Skin of body (tissue), 2 donors: ENCODE results near the gene CEP164. TPM values are rescaled to one million over a fixed set of nuclear protein-coding genes. Genes with fewer than 3 reads are reported as not detected.
A peak's percentile ranks its signal among the peaks of the same experiment; 100 is the strongest.

Experiments
- DNase-seq: peaks from one replicate; lab custom pipeline; 2025; lab: John Stamatoyannopoulos, UW
- total RNA-seq: library from RNA; depleted of rRNA; stranded (reverse); fragments of >200 nt; gene quantifications from one replicate; pipeline ENCODE4 v1.2.3, GENCODE V29; 2014

The CEP164 gene
- 19.9 TPM for total RNA-seq

GRCh38 chr11:117327567-117328374 lies at the start of gene CEP164:
CEP164 (plus strand) TSS chr11:117327854; CDS start chr11:117338587, 10,733 bp downstream.
- DNase-seq = peak; percentile 97

DNA sequence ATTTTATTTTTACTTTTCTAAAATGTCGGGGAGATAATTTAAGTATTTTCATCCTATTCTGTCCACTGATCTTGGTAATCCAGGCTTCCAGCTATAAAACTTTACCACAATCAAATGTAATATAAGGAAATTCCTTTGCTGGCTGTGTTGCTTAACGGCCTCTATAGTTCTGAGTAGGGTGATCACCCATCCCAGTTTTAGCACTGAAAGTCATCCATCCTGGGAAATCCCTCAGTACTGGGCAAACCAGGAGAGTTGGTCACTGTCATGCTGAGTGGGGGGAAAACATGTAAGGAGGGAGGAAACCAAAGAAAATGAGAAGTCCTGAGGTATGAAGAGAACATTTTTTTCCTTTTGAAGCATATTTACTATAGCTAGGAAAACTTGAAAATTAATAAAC lies 49.3 kb upstream of the CEP164 start:
- no peak for DNase-seq

DNA sequence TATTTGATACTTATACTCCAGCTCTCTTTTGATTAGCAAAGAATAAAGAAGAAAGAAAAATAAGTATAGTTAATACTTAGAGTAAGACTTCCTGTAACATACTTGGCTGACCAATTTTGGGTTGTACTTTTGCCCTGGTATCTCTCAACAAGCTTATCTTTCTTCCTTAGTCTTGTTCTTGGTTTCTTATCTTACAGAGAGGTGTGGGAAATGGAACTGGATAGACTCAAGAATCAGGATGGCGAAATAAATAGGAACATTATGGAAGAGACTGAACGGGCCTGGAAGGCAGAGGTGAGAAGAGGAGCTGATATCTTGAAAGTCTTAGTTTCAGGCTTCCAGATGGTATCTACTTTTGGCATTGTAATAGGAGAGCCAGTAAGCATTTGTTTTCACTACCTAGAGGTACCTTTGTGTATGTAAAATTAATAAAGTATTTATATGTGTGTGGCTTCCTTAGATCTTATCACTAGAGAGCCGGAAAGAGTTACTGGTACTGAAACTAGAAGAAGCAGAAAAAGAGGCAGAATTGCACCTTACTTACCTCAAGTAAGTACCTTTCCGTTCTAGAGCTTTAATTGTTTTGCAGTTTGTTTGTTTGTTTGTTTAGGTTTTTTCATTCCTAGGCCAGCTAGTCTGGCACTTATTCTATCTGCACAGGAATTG lies 47.8 kb upstream of the CEP164 start:
- no peak for DNase-seq

DNA sequence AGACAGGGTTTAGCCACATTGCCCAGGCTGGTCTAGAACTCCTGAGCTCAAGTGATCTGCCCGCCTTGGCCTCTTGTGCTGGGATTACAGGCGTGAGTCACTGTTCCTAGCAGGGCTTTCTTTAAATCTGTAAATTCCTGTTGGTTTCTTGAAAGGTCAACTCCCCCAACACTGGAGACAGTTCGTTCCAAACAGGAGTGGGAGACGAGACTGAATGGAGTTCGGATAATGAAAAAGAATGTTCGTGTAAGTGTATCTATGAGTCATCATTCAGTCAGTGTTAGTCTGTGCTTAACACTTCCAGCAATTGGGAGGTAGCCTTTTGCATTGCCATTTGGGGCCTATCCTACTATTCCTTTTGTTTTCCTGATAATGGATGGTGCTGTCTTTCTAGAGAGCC lies 46.5 kb upstream of the CEP164 start:
- DNase-seq = no peak

GRCh38 chr11:117281869-117282268 lies 45.8 kb upstream of the CEP164 start:
- no peak for DNase-seq

DNA sequence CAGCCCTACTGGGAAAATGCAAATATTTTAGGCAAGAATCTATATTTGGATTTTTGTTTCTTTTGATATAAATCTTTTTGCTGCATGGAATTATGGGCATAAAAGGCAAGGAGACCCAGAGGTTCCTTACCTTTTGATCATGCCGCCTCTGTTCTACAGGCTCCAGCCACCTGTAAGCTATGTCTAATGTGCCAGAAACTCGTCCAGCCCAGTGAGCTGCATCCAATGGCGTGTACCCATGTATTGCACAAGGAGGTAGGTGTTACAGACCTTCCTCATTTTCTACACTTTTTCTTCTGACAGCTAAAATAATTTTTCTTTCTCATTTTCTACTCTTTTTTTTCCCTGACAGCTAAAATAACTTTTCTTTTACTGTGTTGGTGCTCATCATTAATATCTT lies 44.7 kb upstream of the CEP164 start:
- DNase-seq = no peak

- DNase-seq = no peak
Measured at GRCh38 chr11:117284053-117284452, 43.6 kb upstream of the CEP164 start.

DNA sequence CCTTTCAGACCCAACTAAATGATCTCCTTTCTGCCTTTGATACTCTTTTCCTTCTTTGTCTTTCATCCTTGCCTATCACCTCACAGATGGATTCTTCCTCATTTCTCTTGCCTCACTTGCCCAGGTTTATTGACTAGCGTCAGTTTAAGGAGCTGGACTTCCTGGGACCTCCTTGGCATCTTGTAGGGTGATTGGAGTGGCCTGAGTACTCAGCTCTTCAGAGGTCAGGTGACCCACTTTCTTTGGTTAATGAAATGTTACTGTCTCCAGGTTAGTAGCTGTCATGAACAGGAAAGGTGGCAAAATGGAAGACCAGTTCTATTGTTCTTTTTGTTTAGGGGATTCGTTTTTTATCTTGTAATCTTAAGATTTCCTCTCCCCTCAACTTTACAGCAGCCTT lies 41.1 kb upstream of the CEP164 start:
- no peak for DNase-seq

GRCh38 chr11:117287668-117288067 lies 40.0 kb upstream of the CEP164 start:
- DNase-seq = no peak

DNA sequence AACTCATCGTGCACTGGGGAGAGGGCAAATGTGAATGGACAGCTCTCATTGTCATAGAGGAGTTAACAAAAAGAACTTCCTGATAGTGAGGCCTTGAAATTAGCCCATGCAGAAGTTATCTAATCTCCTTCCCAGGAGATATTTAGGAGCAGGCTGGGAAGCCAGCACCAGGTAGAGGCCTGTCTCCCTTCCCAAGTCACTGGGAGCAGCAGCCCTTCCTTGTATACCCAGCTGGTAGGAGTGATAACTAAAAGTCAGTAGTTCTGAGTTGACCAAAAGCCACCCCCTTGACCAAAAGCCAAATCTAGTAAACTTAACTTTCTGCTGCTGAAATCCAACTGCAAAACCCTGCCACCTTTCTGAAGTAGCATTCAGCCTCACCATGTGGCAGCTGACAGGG lies 37.9 kb upstream of the CEP164 start:
- DNase-seq = no peak

DNA sequence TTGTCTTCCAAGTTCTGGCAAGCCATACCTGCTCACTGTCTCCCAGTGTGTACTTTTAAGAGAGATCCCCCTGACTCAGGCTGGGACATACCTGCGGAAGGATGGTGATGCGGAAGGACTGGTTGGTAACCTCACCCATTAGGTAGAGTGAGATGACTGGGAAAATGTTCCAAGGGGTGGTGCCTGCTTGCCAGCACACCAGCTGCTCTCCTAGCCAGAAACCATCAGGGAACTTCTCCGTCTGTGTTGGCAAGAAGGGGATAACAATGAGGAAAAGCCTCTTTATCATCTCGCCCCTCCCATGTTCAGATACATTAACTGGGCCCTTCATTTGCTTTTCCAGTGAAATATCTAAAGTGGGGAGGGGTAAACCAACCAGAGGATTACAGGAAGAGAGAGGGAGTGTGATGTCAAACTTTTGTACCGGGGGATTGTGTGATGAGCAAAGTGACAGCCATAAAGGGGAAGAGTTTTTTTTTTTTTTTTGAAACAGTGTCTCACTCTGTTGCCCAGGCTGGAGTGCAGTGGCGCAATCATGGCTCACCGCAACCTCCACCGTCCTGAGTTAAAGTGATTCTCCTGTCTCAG lies 36.8 kb upstream of the CEP164 start, which contains the start of gene BACE1-AS:
Gene BACE1-AS, plus strand, starts transcription at position 538 of the 588 bp plus-strand sequence.
- DNase-seq = no peak

DNA sequence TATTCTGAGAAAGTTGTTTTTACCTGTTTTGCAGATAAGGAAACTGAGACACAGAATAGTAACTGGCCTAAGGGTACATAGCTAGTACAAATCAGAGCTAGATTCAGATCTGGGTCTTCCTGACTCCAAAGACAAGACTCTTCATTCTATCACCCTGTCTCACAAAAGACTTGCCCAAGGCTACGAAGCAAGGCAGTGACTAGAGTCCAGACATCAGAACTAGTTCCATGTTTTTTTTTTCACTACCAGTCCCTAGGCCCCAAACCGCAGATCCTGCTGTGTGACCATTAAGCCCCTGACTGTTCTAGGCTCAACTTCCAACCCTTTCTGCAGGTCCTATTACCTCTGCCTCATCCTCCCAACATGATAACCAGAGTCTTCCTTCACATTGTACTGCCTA lies 35.0 kb upstream of the CEP164 start:
- no peak for DNase-seq

- no peak for DNase-seq
Measured at GRCh38 chr11:117295438-117296137, 32.1 kb upstream of the CEP164 start.

DNA sequence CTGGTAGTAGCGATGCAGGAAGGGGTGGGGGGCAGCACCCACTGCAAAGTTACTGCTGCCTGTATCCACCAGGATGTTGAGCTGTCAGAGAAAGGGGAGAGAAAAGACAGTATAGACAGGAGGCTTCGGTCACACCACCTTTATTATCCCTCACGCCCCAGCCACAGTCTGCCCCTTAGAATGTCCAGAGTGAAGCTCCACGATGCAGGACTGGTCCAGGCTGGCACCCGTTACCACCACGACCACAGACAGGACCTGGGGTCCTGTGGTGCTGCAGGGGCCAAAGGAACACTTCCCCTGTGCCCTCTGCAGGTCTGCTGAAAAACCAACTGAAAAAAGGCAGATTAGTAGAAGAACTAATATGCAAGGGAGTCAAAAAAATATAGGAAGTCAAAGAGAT lies 30.8 kb upstream of the CEP164 start:
- DNase-seq = no peak

- DNase-seq = no peak
Measured at GRCh38 chr11:117298195-117298594, 29.5 kb upstream of the CEP164 start.

GRCh38 chr11:117299351-117300282 lies 28.0 kb upstream of the CEP164 start:
- no peak for DNase-seq

DNA sequence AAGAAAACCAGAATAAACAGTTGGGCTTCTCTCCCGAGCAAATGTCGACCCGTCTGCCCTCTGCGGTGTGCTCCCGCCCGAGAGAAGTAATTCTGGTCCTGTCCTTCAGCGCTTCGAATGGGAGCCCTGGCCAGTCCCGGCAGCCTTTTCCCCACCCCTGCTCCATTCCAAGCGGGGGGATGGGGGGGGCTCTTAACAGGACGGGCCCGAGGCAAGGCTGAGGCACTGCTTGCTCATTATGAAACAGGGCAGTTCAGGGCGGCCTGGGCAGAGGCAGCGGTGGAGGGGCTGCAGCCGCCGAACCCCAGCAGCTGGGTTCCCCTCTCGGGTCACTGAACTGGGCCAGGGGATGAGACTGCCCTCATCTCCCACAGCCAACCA lies 27.4 kb upstream of the CEP164 start:
- no peak for DNase-seq

GRCh38 chr11:117300773-117301172 lies 26.9 kb upstream of the CEP164 start:
- no peak for DNase-seq

- DNase-seq = no peak
Measured at GRCh38 chr11:117302228-117302627, 25.4 kb upstream of the CEP164 start.

DNA sequence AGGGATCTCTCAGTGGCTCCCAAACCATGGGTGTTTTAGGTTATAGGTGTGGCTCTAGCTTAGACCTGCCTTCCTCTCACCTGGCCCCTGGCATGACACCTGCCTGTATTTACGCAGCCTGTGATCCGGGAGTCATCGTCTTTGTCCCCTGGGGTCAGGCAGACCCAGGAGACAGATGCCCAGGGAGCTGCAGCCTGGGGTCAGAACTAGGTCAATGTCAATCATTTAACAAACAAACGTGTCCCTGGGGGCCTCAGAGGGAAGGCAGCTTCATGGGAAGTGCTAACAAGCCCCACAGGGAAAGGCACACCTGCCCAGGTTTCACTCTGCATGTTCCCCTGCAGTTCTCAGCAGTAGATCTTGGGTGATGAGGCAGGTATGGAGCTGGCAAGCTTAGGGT lies 24.6 kb upstream of the CEP164 start:
- no peak for DNase-seq
